Loucy (cell line): ENCODE measurements around the gene UBE2D4.

Experiments used
- H2AFZ ChIP-seq: fragments of 200-600 bp; sonication (generic); 2 replicates; pipeline ENCODE4 v1.6.0; 2016; ENCODE audit warnings: antibody characterized with exemption, mild to moderate bottlenecking, low read length, moderate library complexity
- H3F3A ChIP-seq: fragments of 200-600 bp; 2 replicates; pipeline ENCODE4 v1.6.0; 2016; ENCODE audit warnings: antibody characterized with exemption, low read depth, mild to moderate bottlenecking
- H3K27me3 ChIP-seq: fragments of 200-600 bp; sonication (generic); 2 replicates; pipeline ENCODE4 v1.6.1; 2014; ENCODE audit warnings: low read length, mild to moderate bottlenecking; ENCODE audit not compliant: insufficient read depth, poor library complexity, severe bottlenecking
- H3K36me3 ChIP-seq: fragments of 200-600 bp; sonication (generic); 2 replicates; pipeline ENCODE4 v1.6.1; 2016; ENCODE audit warnings: low read length; ENCODE audit not compliant: insufficient read depth
- H3K4me1 ChIP-seq: fragments of 200-600 bp; sonication (generic); 2 replicates; pipeline ENCODE4 v1.5.1; 2014; ENCODE audit warnings: low read length, mild to moderate bottlenecking; ENCODE audit not compliant: insufficient read depth, poor library complexity, severe bottlenecking
- H3K4me2 ChIP-seq: fragments of 200-600 bp; sonication (generic); 2 replicates; pipeline ENCODE4 v1.6.0; 2014; ENCODE audit warnings: antibody characterized with exemption, low read length, low read depth, mild to moderate bottlenecking; ENCODE audit not compliant: poor library complexity, severe bottlenecking
- H3K4me3 ChIP-seq: fragments of 200-600 bp; sonication (generic); 2 replicates; pipeline ENCODE4 v1.5.1; 2014; ENCODE audit warnings: low read length, mild to moderate bottlenecking, mixed read lengths; ENCODE audit not compliant: poor library complexity, severe bottlenecking
- H3K79me2 ChIP-seq: fragments of 200-600 bp; sonication (generic); 2 replicates; pipeline ENCODE4 v1.6.1; 2014; ENCODE audit warnings: low read length; ENCODE audit not compliant: insufficient read depth
- H3K9ac ChIP-seq: fragments of 200-600 bp; sonication (generic); 2 replicates; pipeline ENCODE4 v1.6.0; 2014; ENCODE audit warnings: mild to moderate bottlenecking, low read depth, low read length, moderate library complexity; ENCODE audit not compliant: poor library complexity, severe bottlenecking
- H3K9me2 ChIP-seq: fragments of 200-600 bp; sonication (generic); replicated peaks from 2 replicates; pipeline ENCODE4 v1.6.1; 2016; ENCODE audit warnings: low read depth, low read length, mixed read lengths
- H3K9me3 ChIP-seq: fragments of 200-600 bp; sonication (generic); 2 replicates; pipeline ENCODE4 v1.6.1; 2014; ENCODE audit warnings: mild to moderate bottlenecking, antibody characterized with exemption, low read length, low read depth; ENCODE audit not compliant: insufficient read depth
- H4K20me1 ChIP-seq: fragments of 200-600 bp; sonication (generic); 2 replicates; pipeline ENCODE4 v1.6.0; 2014; ENCODE audit warnings: antibody characterized with exemption, low read length, mild to moderate bottlenecking; ENCODE audit not compliant: insufficient read depth, poor library complexity, severe bottlenecking
- EZH2phosphoT487 ChIP-seq: fragments of 200-600 bp; IDR thresholded peaks from 2 replicates; pipeline ENCODE4 v1.6.1; 2018; ENCODE audit warnings: antibody characterized with exemption, mild to moderate bottlenecking, moderate library complexity, borderline replicate concordance
- TF ChIP-seq, protein P1 (sequence below): fragments of 200-600 bp; sonication (generic); conservative IDR thresholded peaks from 2 replicates; pipeline ENCODE4 v1.5.1; 2014; ENCODE audit warnings: mild to moderate bottlenecking, antibody characterized with exemption, low read length

UBE2D4 gene

DNA sequence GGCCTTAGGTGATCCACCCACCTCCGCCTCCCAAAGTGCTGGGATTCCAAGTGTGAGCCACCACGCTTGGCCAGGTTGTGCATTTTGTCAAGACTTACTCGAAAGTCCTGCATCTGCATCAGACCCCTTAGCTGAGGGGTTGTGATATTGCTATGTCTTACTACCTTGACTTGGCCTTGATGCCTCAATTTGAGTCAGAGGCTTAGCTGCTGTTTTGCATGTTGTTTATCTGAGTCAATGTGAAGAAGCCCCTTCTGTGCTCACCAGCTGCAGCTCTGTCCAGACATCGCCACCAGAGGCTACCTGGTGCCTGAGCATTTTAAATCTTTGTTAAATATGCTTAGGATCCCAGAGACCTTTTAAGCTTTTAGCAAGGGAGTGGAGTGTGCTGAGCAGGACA lies 18.1 kb downstream of the UBE2D4 start:
- Histone ChIP-seq H3K4me2 (no peak overlapping the region), H3F3A (no peaks in the 10 kb centered on the region), H3K79me2 (no peaks in the 10 kb centered on the region), H3K4me3 (no peak overlapping the region), H3K27me3 (no peaks in the 10 kb centered on the region), H3K36me3 (no peaks in the 10 kb centered on the region; the same call in 1 of the 2 replicates), H3K4me1 (peaks cover 4% of the 10 kb centered on the region), H3K9me3 (no peaks in the 10 kb centered on the region), H3K9me2 (no peaks in the 10 kb centered on the region), H2AFZ (no peak overlapping the region), H3K9ac (no peak overlapping the region), H4K20me1 (no peaks in the 10 kb centered on the region)
- TF ChIP-seq, protein P1, sequence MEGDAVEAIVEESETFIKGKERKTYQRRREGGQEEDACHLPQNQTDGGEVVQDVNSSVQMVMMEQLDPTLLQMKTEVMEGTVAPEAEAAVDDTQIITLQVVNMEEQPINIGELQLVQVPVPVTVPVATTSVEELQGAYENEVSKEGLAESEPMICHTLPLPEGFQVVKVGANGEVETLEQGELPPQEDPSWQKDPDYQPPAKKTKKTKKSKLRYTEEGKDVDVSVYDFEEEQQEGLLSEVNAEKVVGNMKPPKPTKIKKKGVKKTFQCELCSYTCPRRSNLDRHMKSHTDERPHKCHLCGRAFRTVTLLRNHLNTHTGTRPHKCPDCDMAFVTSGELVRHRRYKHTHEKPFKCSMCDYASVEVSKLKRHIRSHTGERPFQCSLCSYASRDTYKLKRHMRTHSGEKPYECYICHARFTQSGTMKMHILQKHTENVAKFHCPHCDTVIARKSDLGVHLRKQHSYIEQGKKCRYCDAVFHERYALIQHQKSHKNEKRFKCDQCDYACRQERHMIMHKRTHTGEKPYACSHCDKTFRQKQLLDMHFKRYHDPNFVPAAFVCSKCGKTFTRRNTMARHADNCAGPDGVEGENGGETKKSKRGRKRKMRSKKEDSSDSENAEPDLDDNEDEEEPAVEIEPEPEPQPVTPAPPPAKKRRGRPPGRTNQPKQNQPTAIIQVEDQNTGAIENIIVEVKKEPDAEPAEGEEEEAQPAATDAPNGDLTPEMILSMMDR: no peak
- no peak for TF ChIP-seq EZH2phosphoT487

DNA sequence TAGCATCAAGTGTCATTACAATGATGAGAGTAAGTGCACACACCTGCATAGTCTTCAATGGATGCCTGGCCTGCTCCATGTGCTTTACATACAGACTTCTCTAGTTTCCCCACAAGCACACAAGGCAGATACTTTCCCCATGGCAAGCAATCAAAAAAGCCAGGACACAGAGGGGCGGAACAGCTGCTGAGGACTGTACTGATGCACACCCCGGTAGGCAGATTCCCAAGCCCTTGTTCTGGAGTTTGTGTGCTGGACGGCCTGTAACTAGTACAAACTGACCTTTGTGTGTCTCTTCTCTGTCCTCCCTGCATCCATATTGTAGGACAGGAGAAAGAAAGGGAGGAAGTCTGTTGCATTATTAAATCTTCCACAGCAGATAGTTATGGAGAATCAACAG lies 25.8 kb downstream of the UBE2D4 start:
- no peaks in the 10 kb centered on the region for H3K79me2 ChIP-seq
- no peaks in the 10 kb centered on the region for H4K20me1 ChIP-seq
- H3K36me3 ChIP-seq: peaks cover 12% of the 10 kb centered on the region; the same call in 1 of the 2 replicates
- H2AFZ ChIP-seq: no peak overlapping the region
- no peak overlapping the region for H3K4me3 ChIP-seq
- no peaks in the 10 kb centered on the region for H3K27me3 ChIP-seq
- H3K9me2 ChIP-seq: no peaks in the 10 kb centered on the region
- no peak overlapping the region for H3K4me2 ChIP-seq
- H3F3A ChIP-seq: no peaks in the 10 kb centered on the region
- no peaks in the 10 kb centered on the region for H3K9me3 ChIP-seq
- peaks cover 10% of the 10 kb centered on the region for H3K4me1 ChIP-seq
- no peak for TF ChIP-seq EZH2phosphoT487
- TF ChIP-seq, protein P1: no peak
- no peak overlapping the region for H3K9ac ChIP-seq

DNA sequence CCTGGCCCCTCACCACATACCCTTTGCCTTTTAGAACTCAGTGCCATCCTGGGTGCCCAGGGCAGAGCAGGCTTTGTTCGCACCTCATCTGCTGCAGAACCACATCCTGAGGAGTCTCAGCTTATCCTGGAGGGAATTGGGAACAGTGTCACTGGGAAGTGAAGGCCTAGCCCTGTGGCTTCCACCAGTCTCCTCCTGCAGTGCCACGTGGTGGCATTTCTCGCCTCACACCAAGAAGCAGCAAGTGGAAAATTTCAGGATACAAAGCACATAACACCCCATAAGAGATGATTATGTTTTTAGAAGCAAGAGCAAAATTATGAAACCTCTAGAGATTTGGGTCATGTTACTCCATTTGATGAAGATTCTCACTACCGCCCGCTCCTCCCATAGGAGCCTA lies 26.8 kb downstream of the UBE2D4 start:
- Histone ChIP-seq H3K79me2 (no peaks in the 10 kb centered on the region), H3K27me3 (no peaks in the 10 kb centered on the region), H3K4me2 (no peak overlapping the region), H3K9ac (no peak overlapping the region), H4K20me1 (no peaks in the 10 kb centered on the region), H3F3A (no peaks in the 10 kb centered on the region), H3K9me3 (no peaks in the 10 kb centered on the region), H3K4me1 (peaks cover 9% of the 10 kb centered on the region), H2AFZ (no peak overlapping the region), H3K36me3 (peaks cover 12% of the 10 kb centered on the region; the same call in 1 of the 2 replicates), H3K9me2 (no peaks in the 10 kb centered on the region), H3K4me3 (no peak overlapping the region)
- no peak for TF ChIP-seq EZH2phosphoT487
- TF ChIP-seq, protein P1: no peak
